Fibroblast of pulmonary artery (primary cell): ENCODE results near the gene MELTF.
A peak's percentile ranks its signal among the peaks of the same experiment; 100 is the strongest.

Experiments
- DNase-seq: peaks from one replicate; pipeline ENCODE4 v3.0.0-alpha.2; 2010; ENCODE audit warnings: low read depth
- H3K4me3 ChIP-seq: replicated peaks from 2 replicates; pipeline ENCODE4 v1.5.1; 2011; ENCODE audit warnings: low read depth, mild to moderate bottlenecking, control low read depth, low read length, moderate library complexity
- CTCF ChIP-seq: IDR thresholded peaks from 2 replicates; pipeline ENCODE4 v1.5.1; 2011; ENCODE audit warnings: mild to moderate bottlenecking, control low read depth, low read length, inconsistent platforms; ENCODE audit errors: missing control alignments

MELTF gene

GRCh38 chr3:197031315-197032285 lies 2.0 kb upstream of the MELTF start:
- H3K4me3 ChIP-seq, result no peak overlapping the region
- peak; percentile 100 for DNase-seq
- no peak for TF ChIP-seq CTCF

GRCh38 chr3:197030379-197031314 lies 1.0 kb upstream of the MELTF start:
- no peak for TF ChIP-seq CTCF
- no peak for DNase-seq
- no peak overlapping the region for H3K4me3 ChIP-seq

DNA sequence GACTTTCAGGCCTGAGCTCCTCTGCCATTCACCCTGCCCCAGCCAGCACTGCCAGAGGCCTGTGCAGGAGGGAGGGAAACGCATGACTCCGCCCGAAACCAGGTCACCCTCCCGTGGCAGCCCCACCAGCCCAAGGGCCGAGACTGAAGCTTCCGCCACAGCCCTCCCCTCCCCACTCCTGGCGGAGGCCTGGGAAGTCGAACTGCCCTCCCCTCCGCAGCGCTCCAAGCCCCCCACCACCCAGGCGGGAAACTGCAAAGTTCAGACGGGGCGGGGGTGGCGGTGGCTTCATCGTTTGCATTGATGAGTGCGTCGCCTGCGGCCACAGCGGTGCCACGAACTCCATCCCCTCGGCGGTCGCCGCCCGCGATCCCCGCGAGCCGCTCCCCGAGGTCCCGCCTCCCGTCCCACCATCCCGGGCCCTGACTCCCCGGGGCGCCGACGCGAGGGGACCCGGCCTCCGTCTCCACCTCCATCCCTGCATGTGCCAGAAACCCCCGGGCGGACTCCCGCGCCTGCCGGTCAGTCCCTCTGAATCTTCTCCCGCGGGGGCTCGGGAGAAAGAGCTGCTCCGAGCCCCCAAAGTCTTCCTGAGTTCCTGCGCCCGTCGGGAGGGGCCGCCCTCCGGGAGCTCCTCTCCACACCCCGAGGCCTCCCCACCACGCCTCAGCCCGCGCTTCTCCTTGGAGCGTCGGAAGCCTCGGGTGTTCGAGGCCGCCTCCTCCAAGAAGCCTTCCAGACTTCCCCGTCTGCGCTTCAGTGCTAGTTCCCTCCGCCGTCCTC lies 698 bp downstream of the MELTF start:
- no peak for TF ChIP-seq CTCF
- peak overlapping the region; percentile 51 for H3K4me3 ChIP-seq
- no peak for DNase-seq

DNA sequence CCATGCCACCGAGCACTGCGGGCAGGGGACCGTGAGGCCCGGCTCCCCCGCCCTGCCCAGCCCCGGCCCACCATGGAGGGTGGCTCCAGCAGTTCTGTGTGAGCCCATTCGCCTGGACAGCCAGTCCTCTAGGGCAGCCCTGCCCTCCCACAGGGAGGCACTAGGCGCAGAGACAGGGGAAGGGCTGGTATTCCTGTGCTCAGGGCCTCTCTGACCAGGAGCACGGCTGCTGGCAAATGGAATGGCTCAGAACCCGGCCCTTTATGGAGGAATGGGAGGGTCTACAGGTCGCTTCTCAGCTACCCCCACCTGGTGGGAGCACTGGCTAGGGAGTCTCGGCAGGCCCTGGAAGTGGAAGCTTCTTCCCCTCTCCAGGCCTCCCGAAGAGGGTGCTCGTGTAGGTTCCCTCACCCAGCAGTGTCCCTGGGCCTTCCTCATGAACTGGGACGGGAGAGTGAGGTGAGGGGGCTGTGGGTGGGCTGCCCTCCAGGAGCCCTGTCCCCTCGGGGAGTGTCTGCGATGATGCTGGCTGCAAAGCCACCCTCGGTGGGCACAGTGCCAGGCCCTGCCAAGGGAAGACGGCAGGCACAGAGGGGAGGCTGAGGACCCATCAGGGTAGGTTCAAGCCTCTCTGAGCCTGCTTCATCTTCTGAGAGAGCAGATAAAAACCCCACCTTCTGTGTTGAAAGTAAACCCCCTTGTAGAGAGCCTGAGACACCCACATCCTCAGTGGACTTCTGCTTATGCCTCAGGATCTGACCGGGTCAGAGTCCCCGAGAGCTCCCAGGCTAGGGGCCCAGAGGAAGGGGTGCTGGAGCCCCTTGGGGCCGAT lies 1.5 kb downstream of the MELTF start:
- DNase-seq, result no peak
- H3K4me3 ChIP-seq, result peak overlapping the region; percentile 51
- no peak for TF ChIP-seq CTCF

GRCh38 chr3:197027151-197027895 lies 2.3 kb downstream of the MELTF start:
- no peak overlapping the region for H3K4me3 ChIP-seq
- TF ChIP-seq CTCF, result no peak
- no peak for DNase-seq
